Endodermal cell (in vitro differentiated cells): ENCODE results near the gene IMMP2L. TPM values are rescaled to one million over a fixed set of nuclear protein-coding genes. Genes with fewer than 3 reads are reported as not detected.

Experiments used
- DNase-seq: peaks from one replicate; pipeline ENCODE4 v3.0.0-alpha.2; 2017
- H3K27ac ChIP-seq: 2 replicates; pipeline ENCODE4 v1.5.1; 2013; ENCODE audit warnings: mild to moderate bottlenecking, low read depth, low read length, moderate library complexity
- H3K27me3 ChIP-seq: 2 replicates; pipeline ENCODE4 v1.6.1; 2013; ENCODE audit warnings: mild to moderate bottlenecking, low read length, moderate library complexity; ENCODE audit not compliant: insufficient read depth, control insufficient read depth, poor library complexity, severe bottlenecking
- H3K36me3 ChIP-seq: 2 replicates; pipeline ENCODE4 v1.7.0; 2013; ENCODE audit warnings: mild to moderate bottlenecking, low read length, moderate library complexity; ENCODE audit not compliant: control insufficient read depth, insufficient read depth
- H3K4me1 ChIP-seq: one replicate; pipeline ENCODE4 v1.7.0; 2013; ENCODE audit warnings: low read length; ENCODE audit not compliant: control insufficient read depth, insufficient read depth
- H3K4me3 ChIP-seq: 2 replicates; pipeline ENCODE4 v1.5.1; 2013; ENCODE audit warnings: mild to moderate bottlenecking, low read length, moderate library complexity
- H3K9ac ChIP-seq: 2 replicates; pipeline ENCODE4 v1.6.1; 2013; ENCODE audit warnings: mild to moderate bottlenecking, low read length, moderate library complexity; ENCODE audit not compliant: poor library complexity, severe bottlenecking; ENCODE audit errors: extremely low read depth
- H3K9me3 ChIP-seq: 2 replicates; pipeline ENCODE4 v1.6.1; 2013; ENCODE audit warnings: mild to moderate bottlenecking, low read length, moderate library complexity; ENCODE audit not compliant: control insufficient read depth
- H3K27ac Mint-ChIP-seq: 2 replicates; pipeline ENCODE4 v1.8.0; 2020; ENCODE audit warnings: mixed read lengths
- H3K27me3 Mint-ChIP-seq: 2 replicates; pipeline ENCODE4 v1.8.0; 2021; ENCODE audit warnings: mild to moderate bottlenecking, mixed read lengths; ENCODE audit not compliant: insufficient read depth
- H3K36me3 Mint-ChIP-seq: 2 replicates; pipeline ENCODE4 v1.8.0; 2020; ENCODE audit warnings: low read depth, mixed read lengths
- H3K4me1 Mint-ChIP-seq: 2 replicates; pipeline ENCODE4 v1.8.0; 2020; ENCODE audit warnings: mixed read lengths
- H3K4me3 Mint-ChIP-seq: 2 replicates; pipeline ENCODE4 v1.8.0; 2020; ENCODE audit warnings: mild to moderate bottlenecking, moderate library complexity, mixed read lengths
- H3K9me3 Mint-ChIP-seq: 2 replicates; pipeline ENCODE4 v1.8.0; 2020; ENCODE audit warnings: mild to moderate bottlenecking, mixed read lengths
- WGBS, 2 experiments: methylation state at CpG; one replicate each; pipeline versions ENCODE4 v1.1.5 to v1.1.7; 2013; ENCODE audit warnings: missing lambda C conversion rate in 2 of 2, mixed read lengths in 1 of 2; ENCODE audit not compliant: insufficient coverage in 1 of 2, insufficient read length in 1 of 2; 5-methylcytosine and 5-hydroxymethylcytosine counted together
- total RNA-seq, 2 donors: library from RNA; stranded (reverse); fragmentation: NEBNext Ultra II Directional in 1 of 2; extraction: Animal tissue kit (Norgen Biotek cat#: 25700) in 1 of 2; gene quantifications; 2 replicates in 1 of 2; 3 replicates in 1 of 2; pipeline ENCODE4 v1.2.1, GENCODE V29; 2021
- TF ChIP-seq, protein P1 (sequence below): fragments of 200-600 bp; sonication (generic); conservative IDR thresholded peaks from 2 replicates; pipeline ENCODE4 v1.5.0; 2021; ENCODE audit warnings: antibody characterized with exemption, mild to moderate bottlenecking

IMMP2L gene
- total RNA-seq, 2 donors from 2014 or later: 17.7 to 19.4 TPM

- TF ChIP-seq, protein P1, sequence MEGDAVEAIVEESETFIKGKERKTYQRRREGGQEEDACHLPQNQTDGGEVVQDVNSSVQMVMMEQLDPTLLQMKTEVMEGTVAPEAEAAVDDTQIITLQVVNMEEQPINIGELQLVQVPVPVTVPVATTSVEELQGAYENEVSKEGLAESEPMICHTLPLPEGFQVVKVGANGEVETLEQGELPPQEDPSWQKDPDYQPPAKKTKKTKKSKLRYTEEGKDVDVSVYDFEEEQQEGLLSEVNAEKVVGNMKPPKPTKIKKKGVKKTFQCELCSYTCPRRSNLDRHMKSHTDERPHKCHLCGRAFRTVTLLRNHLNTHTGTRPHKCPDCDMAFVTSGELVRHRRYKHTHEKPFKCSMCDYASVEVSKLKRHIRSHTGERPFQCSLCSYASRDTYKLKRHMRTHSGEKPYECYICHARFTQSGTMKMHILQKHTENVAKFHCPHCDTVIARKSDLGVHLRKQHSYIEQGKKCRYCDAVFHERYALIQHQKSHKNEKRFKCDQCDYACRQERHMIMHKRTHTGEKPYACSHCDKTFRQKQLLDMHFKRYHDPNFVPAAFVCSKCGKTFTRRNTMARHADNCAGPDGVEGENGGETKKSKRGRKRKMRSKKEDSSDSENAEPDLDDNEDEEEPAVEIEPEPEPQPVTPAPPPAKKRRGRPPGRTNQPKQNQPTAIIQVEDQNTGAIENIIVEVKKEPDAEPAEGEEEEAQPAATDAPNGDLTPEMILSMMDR: no peak
- Mint-ChIP-seq H3K9me3 (no peaks in the 10 kb centered on the region), H3K4me3 (no peak overlapping the region), H3K4me1 (peaks cover 1% of the 10 kb centered on the region), H3K27me3 (no peaks in the 10 kb centered on the region), H3K36me3 (no peaks in the 10 kb centered on the region), H3K27ac (no peak overlapping the region)
- no peaks in the 10 kb centered on the region for H3K4me1 ChIP-seq
- no peak overlapping the region for H3K4me3 ChIP-seq
- 94 to 100% methylated on average over 1 to 2 of the region's 2 CpGs for WGBS, 2 experiments
- H3K36me3 ChIP-seq: no peaks in the 10 kb centered on the region
- H3K9me3 ChIP-seq: no peaks in the 10 kb centered on the region
- no peaks in the 10 kb centered on the region for H3K27me3 ChIP-seq
- H3K27ac ChIP-seq: no peak overlapping the region
- DNase-seq: no peak
- no peak overlapping the region for H3K9ac ChIP-seq
Observed at GRCh38 chr7:111381590-111381989, 180.7 kb downstream of the IMMP2L start.

GRCh38 chr7:111380945-111381344 lies 181.3 kb downstream of the IMMP2L start:
- Histone ChIP-seq H3K9ac (no peak overlapping the region), H3K27me3 (no peaks in the 10 kb centered on the region), H3K27ac (no peak overlapping the region), H3K9me3 (no peaks in the 10 kb centered on the region), H3K4me1 (no peaks in the 10 kb centered on the region), H3K4me3 (no peak overlapping the region), H3K36me3 (no peaks in the 10 kb centered on the region)
- DNase-seq: no peak
- 80 to 91% methylated on average over 4 of the region's 4 CpGs for WGBS, 2 experiments
- Mint-ChIP-seq H3K4me3 (no peak overlapping the region), H3K36me3 (no peaks in the 10 kb centered on the region), H3K4me1 (peaks cover 1% of the 10 kb centered on the region), H3K27ac (no peak overlapping the region), H3K9me3 (no peaks in the 10 kb centered on the region), H3K27me3 (no peaks in the 10 kb centered on the region)
- TF ChIP-seq, protein P1: no peak

DNA sequence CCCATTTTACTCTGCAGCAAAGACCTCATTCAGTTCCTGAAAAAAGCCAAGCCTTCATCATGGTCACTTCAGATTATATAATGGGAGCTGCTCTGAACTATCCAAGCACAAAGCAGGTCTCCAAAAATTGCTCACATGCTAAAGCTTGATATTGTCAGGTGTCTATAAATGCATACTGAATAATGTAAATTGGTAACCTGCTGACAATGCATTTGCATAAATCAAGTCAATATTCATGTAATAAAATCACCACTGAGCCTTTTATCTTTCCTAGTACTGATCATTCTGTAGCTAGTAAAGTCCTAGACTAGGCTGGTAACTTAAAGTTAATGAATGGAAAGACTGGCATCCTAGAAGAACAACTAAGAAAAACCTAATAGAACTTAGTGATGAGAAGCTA lies 188.3 kb downstream of the IMMP2L start:
- H3K4me1 Mint-ChIP-seq: peaks cover 3% of the 10 kb centered on the region
- no peak overlapping the region for H3K27ac Mint-ChIP-seq
- Histone ChIP-seq H3K4me3 (no peak overlapping the region), H3K27me3 (no peaks in the 10 kb centered on the region), H3K9ac (no peak overlapping the region), H3K27ac (no peak overlapping the region), H3K9me3 (no peaks in the 10 kb centered on the region), H3K36me3 (no peaks in the 10 kb centered on the region), H3K4me1 (no peaks in the 10 kb centered on the region)
- DNase-seq: no peak
- H3K36me3 Mint-ChIP-seq: no peaks in the 10 kb centered on the region
- no peak overlapping the region for H3K4me3 Mint-ChIP-seq
- H3K9me3 Mint-ChIP-seq: no peaks in the 10 kb centered on the region
- no peaks in the 10 kb centered on the region for H3K27me3 Mint-ChIP-seq
- TF ChIP-seq, protein P1: no peak
